ENCODE data around the gene RNU7-1. TPM values are rescaled to one million over a fixed set of nuclear protein-coding genes. Genes with fewer than 3 reads are reported as not detected.
A peak's percentile ranks its signal among the peaks of the same experiment; 100 is the strongest.
"Not testable (repeated sequence)": the region's sequence is repeated elsewhere in the genome, so short reads cannot be mapped to it uniquely, and the experiment has no call there.

The RNU7-1 gene
- not detected in 2 replicates for total RNA-seq

DNA sequence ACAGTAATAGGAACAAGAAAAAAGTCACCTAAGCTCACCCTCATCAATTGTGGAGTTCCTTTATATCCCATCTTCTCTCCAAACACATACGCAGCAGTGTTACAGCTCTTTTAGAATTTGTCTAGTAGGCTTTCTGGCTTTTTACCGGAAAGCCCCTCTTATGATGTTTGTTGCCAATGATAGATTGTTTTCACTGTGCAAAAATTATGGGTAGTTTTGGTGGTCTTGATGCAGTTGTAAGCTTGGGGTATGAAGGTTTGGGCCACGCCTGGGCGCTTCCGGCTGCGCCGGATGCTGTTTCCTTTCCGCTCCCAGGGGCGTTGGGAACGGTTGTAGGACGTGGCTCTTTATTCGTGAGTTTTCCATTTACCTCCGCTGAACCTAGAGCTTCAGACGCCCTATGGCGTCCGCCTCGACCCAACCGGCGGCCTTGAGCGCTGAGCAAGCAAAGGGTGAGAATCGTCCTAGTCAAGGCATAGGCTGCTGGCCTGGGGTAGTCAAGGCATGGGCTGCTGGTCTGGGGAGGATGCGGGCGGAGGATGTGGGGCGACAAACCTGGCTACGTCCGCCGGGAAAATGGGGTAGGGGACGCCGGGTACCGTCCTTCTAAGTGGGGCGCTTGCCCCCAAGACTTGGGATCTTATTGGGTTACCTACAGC is at the start of gene RNU7-1, which contains the start of gene C12orf57:
TSS of gene RNU7-1 (plus strand) at position 95 of the 659 bp plus-strand sequence.
TSS of gene C12orf57 (plus strand) at position 301 of the 659 bp plus-strand sequence. CDS start at position 401, 100 bp downstream.
- peak within 1 kb of the TSS; percentile 99 for H3K27ac Mint-ChIP-seq
- peak within 1 kb of the TSS; percentile 84 for H3K4me3 Mint-ChIP-seq (ENCODE audit: low read depth)
- no peaks in the 10 kb centered on the region for H3K9me3 Mint-ChIP-seq
- H3K4me1 Mint-ChIP-seq (ENCODE audit: low read depth), result peaks cover 46% of the 10 kb centered on the region
- peaks cover 39% of the 10 kb centered on the region for H3K36me3 Mint-ChIP-seq (ENCODE audit: low read depth)
- peak; percentile 79 for DNase-seq (ENCODE audit: low spot score)
- H3K27me3 Mint-ChIP-seq (ENCODE audit: low read depth), result no peaks in the 10 kb centered on the region
- intact Hi-C loops (cut with micrococcal nuclease), result loop anchor here (1.0 to 10.0 kb wide), 8 partner anchors 9 to 1051 kb away; partner anchors contain the start of genes C1RL, EMG1, LPCAT3 and PHB2

DNA sequence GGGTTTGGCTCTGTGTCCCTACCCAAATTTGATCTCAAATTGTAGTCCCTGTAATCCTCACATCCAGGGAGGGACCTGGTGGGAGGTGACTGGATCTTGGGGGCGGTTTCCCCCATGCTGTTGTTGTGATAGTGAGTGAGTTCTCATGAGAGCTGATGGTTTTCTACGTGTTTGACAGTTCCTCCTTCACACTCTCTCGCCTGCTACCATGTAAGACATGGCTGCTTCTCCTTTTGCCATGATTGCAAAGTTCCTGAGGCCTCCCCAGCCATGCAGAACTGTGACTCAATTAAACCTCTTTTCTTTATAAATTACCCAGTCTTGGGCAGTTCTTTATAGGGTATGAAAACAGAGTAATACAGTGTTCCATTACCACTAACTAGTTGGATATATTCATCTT is 49.3 kb upstream of the RNU7-1 start:
- Mint-ChIP-seq H3K36me3 (ENCODE audit: low read depth) (peaks cover 5% of the 10 kb centered on the region), H3K4me1 (ENCODE audit: low read depth) (peaks cover 13% of the 10 kb centered on the region), H3K4me3 (ENCODE audit: low read depth) (no peak overlapping the region), H3K27me3 (ENCODE audit: low read depth) (no peaks in the 10 kb centered on the region), H3K9me3 (no peaks in the 10 kb centered on the region), H3K27ac (no peak overlapping the region)
- no peak for DNase-seq (ENCODE audit: low spot score)
- intact Hi-C loops (cut with micrococcal nuclease), result loop anchor here (5.0 kb wide), 1 partner anchor 107 kb away; the partner anchor contains the start of gene CD4

DNA sequence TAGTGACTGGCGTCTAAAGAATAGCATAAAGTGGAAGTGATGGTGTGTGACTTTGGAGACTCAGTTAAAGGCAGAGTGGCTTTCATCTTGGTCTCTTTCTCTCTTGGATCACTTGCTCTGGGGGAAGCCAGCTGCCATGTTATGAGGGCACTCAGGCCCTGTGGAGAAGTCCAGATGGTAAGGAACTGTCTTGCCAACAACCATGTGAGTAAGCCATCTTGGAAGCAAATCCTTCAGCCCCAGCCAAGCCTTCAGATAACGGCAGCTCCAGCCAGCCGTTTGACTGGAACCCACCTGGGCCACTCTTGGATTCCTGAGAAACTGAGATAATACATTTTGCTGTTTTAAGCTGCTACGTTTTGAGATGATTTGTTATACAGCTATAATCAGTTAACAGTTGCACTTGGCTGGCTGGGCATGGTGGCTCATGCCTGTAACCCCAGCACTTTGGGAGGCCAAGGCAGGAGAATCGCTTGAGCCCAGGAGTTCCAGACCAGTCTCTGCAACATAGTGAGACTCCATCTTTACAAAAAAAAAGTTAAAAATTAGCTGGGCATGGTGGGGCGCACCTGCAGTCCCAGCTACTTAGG is 46.7 kb upstream of the RNU7-1 start:
- DNase-seq (ENCODE audit: low spot score), result no peak
- Mint-ChIP-seq H3K27ac (no peak overlapping the region), H3K9me3 (no peaks in the 10 kb centered on the region), H3K27me3 (ENCODE audit: low read depth) (no peaks in the 10 kb centered on the region), H3K36me3 (ENCODE audit: low read depth) (no peaks in the 10 kb centered on the region), H3K4me3 (ENCODE audit: low read depth) (no peak overlapping the region), H3K4me1 (ENCODE audit: low read depth) (peaks cover 8% of the 10 kb centered on the region)
- intact Hi-C loops (cut with micrococcal nuclease), result no loop called here

DNA sequence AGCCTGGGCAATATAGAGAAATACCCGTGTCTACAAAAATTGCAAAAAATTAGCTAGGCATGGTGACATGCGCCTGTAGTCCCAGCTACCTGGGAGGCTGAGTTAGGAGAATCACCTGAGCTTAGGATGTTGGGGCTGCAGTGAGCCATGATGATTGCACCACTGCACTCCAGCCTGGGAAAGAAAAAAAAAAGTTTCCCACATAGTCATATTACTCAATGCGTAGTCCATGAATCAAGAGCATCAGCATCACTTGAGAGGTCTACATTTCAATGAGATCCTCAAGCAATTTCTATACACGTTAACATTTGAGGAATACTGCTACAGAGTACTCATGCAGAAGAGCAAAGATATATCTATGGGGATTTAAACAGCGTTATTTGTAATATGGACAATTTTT is 44.2 kb upstream of the RNU7-1 start:
- H3K27me3 Mint-ChIP-seq (ENCODE audit: low read depth), result no peaks in the 10 kb centered on the region
- no peaks in the 10 kb centered on the region for H3K36me3 Mint-ChIP-seq (ENCODE audit: low read depth)
- H3K27ac Mint-ChIP-seq, result no peak overlapping the region
- no peaks in the 10 kb centered on the region for H3K9me3 Mint-ChIP-seq
- intact Hi-C loops (cut with micrococcal nuclease), result no loop called here
- H3K4me3 Mint-ChIP-seq (ENCODE audit: low read depth), result no peak overlapping the region
- DNase-seq (ENCODE audit: low spot score), result no peak
- H3K4me1 Mint-ChIP-seq (ENCODE audit: low read depth), result peaks cover 6% of the 10 kb centered on the region

DNA sequence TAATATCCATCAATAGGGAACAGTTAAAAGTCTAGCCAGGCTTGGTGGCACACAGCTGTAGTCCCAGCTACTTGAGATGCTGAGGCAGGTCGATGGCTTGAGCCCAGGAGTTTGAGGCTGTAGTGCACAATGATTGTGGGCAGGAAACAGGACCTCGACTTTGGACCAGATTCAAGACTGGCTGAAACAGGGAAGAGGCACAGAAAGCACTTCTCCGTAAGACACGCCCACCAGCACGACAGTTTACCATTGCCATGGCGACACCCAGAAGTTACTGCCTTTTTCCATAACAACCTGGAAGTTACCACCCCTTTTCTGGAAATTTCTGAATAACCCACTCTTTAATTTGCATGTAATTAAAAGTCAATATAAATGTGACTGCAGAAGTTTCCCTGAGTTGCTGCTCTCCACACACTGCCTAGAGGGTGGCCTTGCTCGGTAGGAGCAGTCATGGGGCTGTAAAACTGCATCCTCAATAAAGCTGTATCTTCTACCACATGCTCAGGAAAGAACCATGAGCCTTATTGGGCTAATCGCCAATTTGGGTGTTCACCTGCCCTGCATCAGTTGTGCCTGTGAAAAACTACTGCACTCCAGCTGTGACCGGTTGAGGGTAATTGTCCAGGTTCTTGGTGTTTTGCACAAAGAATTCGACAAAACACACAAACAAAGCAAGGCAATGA is 43.6 kb upstream of the RNU7-1 start:
- intact Hi-C loops (cut with micrococcal nuclease), result no loop called here
- H3K4me1 Mint-ChIP-seq (ENCODE audit: low read depth), result peaks cover 6% of the 10 kb centered on the region
- no peak overlapping the region for H3K4me3 Mint-ChIP-seq (ENCODE audit: low read depth)
- DNase-seq (ENCODE audit: low spot score), result no peak
- no peaks in the 10 kb centered on the region for H3K27me3 Mint-ChIP-seq (ENCODE audit: low read depth)
- no peaks in the 10 kb centered on the region for H3K9me3 Mint-ChIP-seq
- no peak overlapping the region for H3K27ac Mint-ChIP-seq
- H3K36me3 Mint-ChIP-seq (ENCODE audit: low read depth), result no peaks in the 10 kb centered on the region

DNA sequence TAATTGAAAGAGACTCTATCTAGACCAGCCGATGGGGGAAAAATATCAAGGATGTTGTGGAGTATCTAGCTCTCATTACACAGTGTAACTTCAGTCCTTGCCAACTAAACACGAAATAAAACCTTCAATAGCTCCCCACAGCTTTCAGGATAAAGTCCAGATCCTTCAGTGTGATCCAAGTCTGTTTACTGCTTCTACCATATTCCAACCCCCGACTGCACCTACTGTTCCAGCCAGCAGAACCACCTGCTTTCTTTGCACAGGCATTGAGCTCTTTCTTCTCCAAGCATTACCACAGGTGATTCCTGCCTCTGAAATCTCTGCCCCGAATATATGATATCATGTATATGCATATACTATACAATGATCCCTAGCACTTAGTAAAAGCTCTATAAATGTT is 41.2 kb upstream of the RNU7-1 start:
- Mint-ChIP-seq H3K4me3 (ENCODE audit: low read depth) (no peak overlapping the region), H3K27me3 (ENCODE audit: low read depth) (no peaks in the 10 kb centered on the region), H3K36me3 (ENCODE audit: low read depth) (no peaks in the 10 kb centered on the region), H3K9me3 (no peaks in the 10 kb centered on the region), H3K4me1 (ENCODE audit: low read depth) (peaks cover 6% of the 10 kb centered on the region), H3K27ac (no peak overlapping the region)
- intact Hi-C loops (cut with micrococcal nuclease), result no loop called here
- DNase-seq (ENCODE audit: low spot score), result no peak

DNA sequence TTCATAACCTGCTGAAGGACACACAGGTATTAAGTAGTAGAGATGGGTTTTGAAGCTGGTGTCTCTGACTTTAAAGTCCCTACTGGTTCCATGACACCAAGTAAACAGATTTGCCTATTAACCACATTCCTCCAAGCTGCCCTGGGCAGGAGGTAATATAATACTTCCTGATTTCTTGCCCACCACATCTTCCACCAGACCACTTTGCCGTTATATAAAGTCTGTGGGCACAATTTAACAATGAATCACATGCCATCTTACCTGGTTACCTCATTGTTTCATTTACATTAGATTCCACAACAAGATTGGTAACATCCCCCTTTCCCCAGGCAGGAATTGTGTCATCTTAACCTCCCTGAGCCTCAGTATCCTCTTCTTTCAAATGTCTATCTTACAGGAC is 39.9 kb upstream of the RNU7-1 start:
- H3K36me3 Mint-ChIP-seq (ENCODE audit: low read depth), result no peaks in the 10 kb centered on the region
- H3K4me3 Mint-ChIP-seq (ENCODE audit: low read depth), result no peak overlapping the region

DNA sequence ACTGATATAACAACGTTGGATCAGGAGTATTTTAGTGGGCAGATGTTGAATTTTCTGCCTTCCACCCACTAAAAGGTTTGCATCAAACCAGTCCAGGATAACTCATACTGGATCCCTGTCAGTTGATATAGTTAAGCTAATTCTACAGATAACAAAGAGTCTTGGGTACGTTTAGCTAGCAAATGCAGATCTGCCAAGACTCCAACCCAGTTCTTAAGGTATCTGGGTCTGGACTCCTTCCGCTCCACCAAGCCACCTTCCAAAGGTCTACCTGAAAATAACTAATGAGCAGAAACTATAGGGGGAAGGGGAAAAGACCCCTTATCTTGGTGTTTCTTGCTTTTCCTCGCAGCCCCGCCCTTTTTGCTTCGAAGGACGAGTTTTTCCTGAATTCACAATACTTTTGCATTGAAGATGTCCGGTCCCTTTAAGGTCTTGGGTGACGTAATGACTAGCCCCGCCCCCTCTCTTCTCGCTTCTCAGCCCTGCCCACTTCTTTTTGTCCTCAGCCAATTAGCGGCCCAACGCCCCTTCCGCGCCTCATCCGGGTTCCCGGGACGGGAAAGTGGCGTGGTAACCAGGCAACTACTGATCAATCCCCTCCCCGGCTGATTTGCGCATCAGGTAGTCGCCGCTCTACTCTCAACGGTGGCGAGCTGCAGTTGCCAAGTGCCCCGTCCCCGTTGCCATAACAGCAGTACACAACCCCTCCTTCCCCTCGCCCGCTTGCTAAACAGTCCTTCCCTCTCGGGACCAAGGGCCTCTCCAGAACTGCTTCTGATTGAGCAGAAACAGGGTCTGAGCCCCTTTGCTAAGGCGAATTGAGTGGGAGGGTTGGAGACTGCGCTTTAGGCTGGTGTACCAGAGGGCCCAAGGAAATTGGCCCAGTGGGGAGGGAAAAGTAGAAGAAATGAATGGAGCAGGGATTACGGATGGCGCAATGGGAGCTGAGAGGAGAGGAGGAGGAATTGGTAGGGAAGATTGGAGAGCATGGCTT is 39.0 kb upstream of the RNU7-1 start, which contains the start of gene LRRC23:
TSS of gene LRRC23 (plus strand) at position 543 of the 997 bp plus-strand sequence. CDS start 812 bp downstream, outside the sequence.
- no peaks in the 10 kb centered on the region for H3K9me3 Mint-ChIP-seq
- H3K27ac Mint-ChIP-seq, result no peak within 1 kb of the TSS
- peaks cover 6% of the 10 kb centered on the region for H3K4me1 Mint-ChIP-seq (ENCODE audit: low read depth)
- no peak within 1 kb of the TSS for H3K4me3 Mint-ChIP-seq (ENCODE audit: low read depth)
- DNase-seq (ENCODE audit: low spot score), result peak; percentile 97
- intact Hi-C loops (cut with micrococcal nuclease), result loop anchor here (1.0 kb wide), 3 partner anchors 10 to 31 kb away; partner anchors contain the start of genes ENO2 and SPSB2
- no peaks in the 10 kb centered on the region for H3K36me3 Mint-ChIP-seq (ENCODE audit: low read depth)
- no peaks in the 10 kb centered on the region for H3K27me3 Mint-ChIP-seq (ENCODE audit: low read depth)

More for the DNA sequence above, 39.9 kb upstream of the RNU7-1 start:
- intact Hi-C loops (cut with micrococcal nuclease), result loop anchor here (1.0 kb wide), 3 partner anchors 11 to 30 kb away; partner anchors contain the start of genes ENO2 and SPSB2
- Mint-ChIP-seq H3K9me3 (no peaks in the 10 kb centered on the region), H3K27me3 (ENCODE audit: low read depth) (no peaks in the 10 kb centered on the region), H3K27ac (no peak overlapping the region), H3K4me1 (ENCODE audit: low read depth) (peaks cover 6% of the 10 kb centered on the region)
- DNase-seq (ENCODE audit: low spot score), result no peak

DNA sequence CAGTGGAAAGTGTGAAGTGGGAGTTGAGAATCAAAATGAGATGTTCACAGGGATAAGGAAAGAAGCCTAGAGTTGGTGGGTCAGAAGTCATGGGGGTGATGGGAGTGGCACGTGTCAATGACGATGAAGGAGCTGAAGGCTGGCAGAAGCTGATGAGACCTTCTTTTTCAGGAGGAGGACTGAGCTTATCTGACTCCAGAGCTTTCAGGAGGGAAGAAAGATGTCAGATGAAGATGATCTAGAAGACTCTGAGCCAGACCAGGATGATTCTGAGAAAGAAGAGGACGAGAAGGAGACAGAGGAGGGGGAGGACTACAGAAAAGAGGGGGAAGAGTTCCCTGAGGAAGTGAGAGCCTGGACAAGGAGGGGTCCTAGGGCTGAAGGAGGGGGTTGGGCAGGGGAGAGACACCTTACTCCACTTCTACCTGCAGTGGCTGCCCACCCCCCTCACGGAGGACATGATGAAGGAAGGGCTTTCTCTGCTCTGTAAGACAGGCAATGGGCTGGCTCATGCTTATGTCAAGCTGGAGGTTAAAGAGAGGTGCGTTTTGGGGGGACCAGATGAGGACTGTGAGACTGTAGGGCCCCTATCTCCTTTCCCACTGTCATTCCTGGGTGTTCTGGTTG is 38.1 kb upstream of the RNU7-1 start:
- intact Hi-C loops (cut with micrococcal nuclease), result no loop called here
- H3K27ac Mint-ChIP-seq, result no peak overlapping the region

DNA sequence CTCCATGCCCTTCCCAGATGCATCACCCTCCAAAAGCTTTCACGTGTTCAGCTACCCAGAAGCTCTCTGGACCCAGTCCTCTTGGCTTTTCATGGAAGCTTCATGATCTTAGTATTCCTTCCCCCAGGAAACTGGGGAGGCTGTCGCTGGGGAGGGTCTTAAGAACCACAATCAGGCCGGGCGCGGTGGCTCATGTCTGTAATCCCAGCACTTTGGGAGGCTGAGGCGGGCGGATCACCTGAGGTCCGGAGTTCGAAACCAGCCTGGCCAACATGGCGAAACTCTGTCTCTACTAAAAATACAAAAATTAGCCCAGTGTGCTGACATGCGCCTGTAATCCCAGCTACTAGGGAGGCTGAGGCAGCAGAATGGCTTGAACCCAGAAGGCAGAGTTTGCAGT is 35.5 kb upstream of the RNU7-1 start:
- H3K27ac Mint-ChIP-seq; intact Hi-C loops (cut with micrococcal nuclease); H3K36me3 Mint-ChIP-seq (ENCODE audit: low read depth); H3K4me3 Mint-ChIP-seq (ENCODE audit: low read depth); H3K27me3 Mint-ChIP-seq (ENCODE audit: low read depth); H3K4me1 Mint-ChIP-seq (ENCODE audit: low read depth); DNase-seq (ENCODE audit: low spot score); H3K9me3 Mint-ChIP-seq: not testable (repeated sequence)

More for the DNA sequence above, 38.1 kb upstream of the RNU7-1 start:
- DNase-seq (ENCODE audit: low spot score), result no peak
- Mint-ChIP-seq H3K4me3 (ENCODE audit: low read depth) (no peak overlapping the region), H3K27me3 (ENCODE audit: low read depth) (no peaks in the 10 kb centered on the region), H3K4me1 (ENCODE audit: low read depth) (peaks cover 2% of the 10 kb centered on the region), H3K36me3 (ENCODE audit: low read depth) (no peaks in the 10 kb centered on the region), H3K9me3 (no peaks in the 10 kb centered on the region)

DNA sequence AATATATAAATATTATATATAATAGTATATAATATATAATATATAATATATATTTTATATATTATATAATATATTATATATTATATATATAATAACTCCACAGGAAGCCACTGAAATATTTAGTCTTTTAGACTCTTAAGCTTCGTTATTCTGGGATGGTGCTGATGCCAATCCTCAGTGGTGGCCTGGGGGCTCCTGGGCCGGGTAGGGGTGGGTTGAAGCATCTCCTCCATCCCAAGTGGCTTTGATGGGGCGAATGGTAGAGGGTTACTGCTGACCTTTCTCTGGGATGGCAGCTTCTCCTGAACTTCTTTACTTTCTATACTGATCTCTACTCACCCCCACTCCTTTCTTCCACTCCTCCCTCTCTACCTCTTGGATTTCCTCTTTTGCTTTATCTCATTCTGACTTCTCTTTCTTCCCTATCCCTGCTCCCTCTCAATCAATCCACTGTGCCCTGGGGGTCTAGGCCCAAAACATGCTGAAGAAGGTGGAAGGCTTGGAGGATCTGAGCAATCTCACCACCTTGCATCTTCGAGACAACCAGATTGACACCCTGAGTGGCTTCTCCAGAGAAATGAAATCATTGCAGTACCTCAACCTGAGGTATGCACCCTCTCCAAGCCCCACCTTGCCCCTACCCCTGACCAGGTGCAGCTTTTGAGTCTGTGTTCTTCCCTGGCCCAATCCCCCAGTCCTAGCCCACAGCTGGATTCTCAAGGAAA is 34.0 kb upstream of the RNU7-1 start:
- Mint-ChIP-seq H3K4me3 (ENCODE audit: low read depth) (no peak overlapping the region), H3K27me3 (ENCODE audit: low read depth) (no peaks in the 10 kb centered on the region), H3K27ac (no peak overlapping the region), H3K4me1 (ENCODE audit: low read depth) (peaks cover 9% of the 10 kb centered on the region), H3K9me3 (no peaks in the 10 kb centered on the region), H3K36me3 (ENCODE audit: low read depth) (no peaks in the 10 kb centered on the region)
- intact Hi-C loops (cut with micrococcal nuclease), result no loop called here
- DNase-seq (ENCODE audit: low spot score), result no peak

All from activated T-helper 2 cell treated with anti-CD3 and anti-CD28 coated beads, Interferon-gamma antibody, Interleukin-2, Interleukin-4, amounts not matched to agents 10 μg/mL and 5 μg/mL and 100 μg/mL, durations not matched to agents 14 hours and 24 hours and 36 hours (primary cell).